Measurements from ENCODE around the gene CD6.

CD6 gene

GRCh38 chr11:61056981-61057380, 85.5 kb downstream of the CD6 start:
- TF ChIP-seq GATA3 (IDR thresholded peaks at IDR 0.05; ENCODE audit: low read depth, low read length): no peak
- no peak for TF ChIP-seq GATA2 (IDR thresholded peaks at IDR 0.05; ENCODE audit: low read depth, low read length)

- TF ChIP-seq GATA3 (IDR thresholded peaks at IDR 0.05; ENCODE audit: low read depth, low read length) (no peak), GATA2 (IDR thresholded peaks at IDR 0.05; ENCODE audit: low read depth, low read length) (no peak)
Observed at GRCh38 chr11:61057615-61058014, 86.1 kb downstream of the CD6 start.

GRCh38 chr11:61058583-61059259, 87.2 kb downstream of the CD6 start:
- TF ChIP-seq GATA2 (IDR thresholded peaks at IDR 0.05; ENCODE audit: low read depth, low read length) (no peak), GATA3 (IDR thresholded peaks at IDR 0.05; ENCODE audit: low read depth, low read length) (no peak)

GRCh38 chr11:61059260-61059752, 87.8 kb downstream of the CD6 start:
- TF ChIP-seq GATA2 (IDR thresholded peaks at IDR 0.05; ENCODE audit: low read depth, low read length): no peak
- TF ChIP-seq GATA3 (IDR thresholded peaks at IDR 0.05; ENCODE audit: low read depth, low read length): no peak

- TF ChIP-seq GATA3 (IDR thresholded peaks at IDR 0.05; ENCODE audit: low read depth, low read length) (no peak), GATA2 (IDR thresholded peaks at IDR 0.05; ENCODE audit: low read depth, low read length) (no peak)
Observed at GRCh38 chr11:61061081-61061826, 89.8 kb downstream of the CD6 start.

GRCh38 chr11:61062181-61062930, 90.9 kb downstream of the CD6 start:
- TF ChIP-seq GATA2 (IDR thresholded peaks at IDR 0.05; ENCODE audit: low read depth, low read length) (no peak), GATA3 (IDR thresholded peaks at IDR 0.05; ENCODE audit: low read depth, low read length) (no peak)

- no peak for TF ChIP-seq GATA3 (IDR thresholded peaks at IDR 0.05; ENCODE audit: low read depth, low read length)
- no peak for TF ChIP-seq GATA2 (IDR thresholded peaks at IDR 0.05; ENCODE audit: low read depth, low read length)
Observed at GRCh38 chr11:61065955-61066638, 94.6 kb downstream of the CD6 start.

GRCh38 chr11:61066645-61067044, 95.2 kb downstream of the CD6 start:
- no peak for TF ChIP-seq GATA2 (IDR thresholded peaks at IDR 0.05; ENCODE audit: low read depth, low read length)
- TF ChIP-seq GATA3 (IDR thresholded peaks at IDR 0.05; ENCODE audit: low read depth, low read length): no peak

- TF ChIP-seq GATA3 (IDR thresholded peaks at IDR 0.05; ENCODE audit: low read depth, low read length): no peak
- TF ChIP-seq GATA2 (IDR thresholded peaks at IDR 0.05; ENCODE audit: low read depth, low read length): no peak
Observed at GRCh38 chr11:61067782-61068446, 96.4 kb downstream of the CD6 start.

GRCh38 chr11:61068581-61068980, 97.1 kb downstream of the CD6 start:
- TF ChIP-seq GATA2 (IDR thresholded peaks at IDR 0.05; ENCODE audit: low read depth, low read length): no peak
- no peak for TF ChIP-seq GATA3 (IDR thresholded peaks at IDR 0.05; ENCODE audit: low read depth, low read length)

GRCh38 chr11:61069427-61069826, 97.9 kb downstream of the CD6 start:
- TF ChIP-seq GATA2 (IDR thresholded peaks at IDR 0.05; ENCODE audit: low read depth, low read length) (no peak), GATA3 (IDR thresholded peaks at IDR 0.05; ENCODE audit: low read depth, low read length) (no peak)
